ENCODE data around the gene BEND5. TPM values are rescaled to one million over a fixed set of nuclear protein-coding genes. Genes with fewer than 3 reads are reported as not detected.

The BEND5 gene
- total RNA-seq, result 3.7 and 4.2 TPM in 2 replicates

GRCh38 chr1:48776393-48777218 is at the start of gene BEND5:
Gene BEND5 (minus strand): TSS chr1:48776891. CDS start chr1:48776831, 60 bp downstream.

